Measurements from ENCODE around the gene LCN10.

The LCN10 gene

DNA sequence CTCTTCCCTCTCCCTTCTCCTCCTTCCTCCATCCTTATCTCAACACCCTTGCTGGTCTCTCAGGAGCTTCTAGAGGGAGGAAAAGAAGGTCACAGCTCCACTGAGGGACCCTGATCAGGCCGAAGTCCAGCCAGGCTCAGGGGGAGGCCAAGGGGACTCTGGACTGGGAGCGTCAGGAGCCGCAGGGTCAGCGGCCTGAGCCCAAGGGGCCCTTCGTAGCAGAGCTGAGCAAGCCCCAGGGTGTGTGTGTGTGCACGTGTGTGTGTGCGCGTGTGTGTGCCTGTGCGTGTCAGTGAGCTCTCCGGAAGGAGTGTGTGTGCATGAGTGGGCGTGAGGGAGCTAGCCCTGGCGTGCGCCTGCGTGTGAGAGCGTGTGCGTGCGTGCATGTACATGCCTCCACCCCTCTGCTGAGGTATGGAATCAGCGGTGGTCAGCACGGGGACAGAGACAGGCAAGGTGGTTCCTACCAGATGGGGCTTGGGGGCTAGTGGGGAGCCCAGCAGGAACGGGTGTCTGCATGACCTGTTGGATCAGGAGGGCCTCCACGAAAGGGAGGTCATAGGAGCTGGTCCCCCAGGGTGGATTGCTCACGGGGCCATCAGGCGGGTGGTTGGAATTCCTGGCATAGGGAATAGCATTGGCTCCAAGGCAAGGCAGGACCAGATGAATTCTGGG is 45.5 kb downstream of the LCN10 start:
- H2BK120ac ChIP-seq (ENCODE audit: low read depth, low read length): no peak overlapping the region
- no peak overlapping the region for H4K8ac ChIP-seq (ENCODE audit: low read length)
- no peak overlapping the region for H3K9ac ChIP-seq (ENCODE audit: low read length)
- no peak overlapping the region for H2AFZ ChIP-seq (ENCODE audit: low read depth, low read length)
- no peak overlapping the region for H2BK15ac ChIP-seq (ENCODE audit: low read depth, poor library complexity, severe bottlenecking)
- peak overlapping the region; percentile 9 for H4K91ac ChIP-seq (ENCODE audit: low read length)
- H3K23ac ChIP-seq (ENCODE audit: low read length in 2 of 2): no peak overlapping the region
- H2AK5ac ChIP-seq (ENCODE audit: low read length, severe bottlenecking): no peak overlapping the region
- H3K4me3 ChIP-seq (ENCODE audit: insufficient read depth in 1 of 2, low read depth in 1 of 2, low read length in 2 of 2): no peak overlapping the region
- no peak overlapping the region for H2BK12ac ChIP-seq (ENCODE audit: low read length in 2 of 2)
- DNase-seq: no peak
- peaks cover 16 to 72% of the 10 kb centered on the region in 2 experiments for H3K27me3 ChIP-seq (ENCODE audit: control insufficient read depth in 1 of 2, insufficient read depth in 1 of 2, low read length in 2 of 2)
- H3K79me1 ChIP-seq (replicated peaks; ENCODE audit: low read length, poor library complexity, severe bottlenecking): no peaks in the 10 kb centered on the region
- no peak overlapping the region for H2BK5ac ChIP-seq (ENCODE audit: low read depth, low read length, poor library complexity, severe bottlenecking)
- no peak overlapping the region for H3K4ac ChIP-seq (ENCODE audit: low read depth in 1 of 2, low read length in 2 of 2)
- WGBS: 84% methylated on average over 23 of the region's 23 CpGs
- H3K36me3 ChIP-seq (ENCODE audit: control insufficient read depth in 1 of 2, insufficient read depth in 2 of 2, low read depth in 1 of 2, low read length in 2 of 2): no peaks in the 10 kb centered on the region
- peak overlapping the region in 1 of 2 experiments; percentile 4 for H3K18ac ChIP-seq (ENCODE audit: low read depth in 1 of 2, low read length in 2 of 2)
- H3K4me2 ChIP-seq (ENCODE audit: low read length, poor library complexity, severe bottlenecking): no peak overlapping the region
- peaks cover 38% of the 10 kb centered on the region for H3K4me1 ChIP-seq (ENCODE audit: control insufficient read depth, insufficient read depth, low read depth, low read length)
- H3K9me3 ChIP-seq (ENCODE audit: control insufficient read depth, low read length): no peaks in the 10 kb centered on the region
- no peak overlapping the region for H3K27ac ChIP-seq (ENCODE audit: low read length, poor library complexity, severe bottlenecking)
- H3K14ac ChIP-seq (ENCODE audit: low read length in 2 of 2): no peak overlapping the region

DNA sequence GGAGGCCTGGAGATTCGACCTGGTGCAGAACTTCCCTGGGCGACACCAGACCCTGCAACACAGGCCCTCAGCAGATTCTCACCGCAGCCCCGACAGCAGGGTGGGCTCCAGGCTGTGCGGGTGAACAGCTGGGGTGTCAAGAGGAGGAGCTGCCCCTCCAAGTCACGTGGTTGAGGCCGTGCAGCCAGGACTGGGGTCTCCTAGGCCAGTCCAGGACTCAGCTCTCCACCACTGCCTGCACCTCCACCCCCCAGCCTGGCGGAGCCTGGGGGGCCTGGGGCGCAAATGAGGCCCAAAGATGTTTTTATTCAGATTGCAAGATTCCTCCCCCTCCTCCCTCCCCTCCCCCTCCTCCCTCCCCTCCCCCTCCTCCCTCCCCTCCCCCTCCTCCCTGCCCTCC is 46.2 kb downstream of the LCN10 start:
- H3K4me1 ChIP-seq (ENCODE audit: control insufficient read depth, insufficient read depth, low read depth, low read length): peaks cover 38% of the 10 kb centered on the region
- no peak overlapping the region for H2AFZ ChIP-seq (ENCODE audit: low read depth, low read length)
- no peak for DNase-seq
- H4K91ac ChIP-seq (ENCODE audit: low read length): no peak overlapping the region
- no peak overlapping the region for H3K9ac ChIP-seq (ENCODE audit: low read length)
- H2BK5ac ChIP-seq (ENCODE audit: low read depth, low read length, poor library complexity, severe bottlenecking): no peak overlapping the region
- WGBS: 87% methylated on average over 7 of the region's 9 CpGs
- no peak overlapping the region for H3K14ac ChIP-seq (ENCODE audit: low read length in 2 of 2)
- no peak overlapping the region for H3K18ac ChIP-seq (ENCODE audit: low read depth in 1 of 2, low read length in 2 of 2)
- no peak overlapping the region for H3K27ac ChIP-seq (ENCODE audit: low read length, poor library complexity, severe bottlenecking)
- no peak overlapping the region for H3K4ac ChIP-seq (ENCODE audit: low read depth in 1 of 2, low read length in 2 of 2)
- peaks cover 12 to 67% of the 10 kb centered on the region in 2 experiments for H3K27me3 ChIP-seq (ENCODE audit: control insufficient read depth in 1 of 2, insufficient read depth in 1 of 2, low read length in 2 of 2)
- no peaks in the 10 kb centered on the region for H3K9me3 ChIP-seq (ENCODE audit: control insufficient read depth, low read length)
- no peak overlapping the region for H2BK15ac ChIP-seq (ENCODE audit: low read depth, poor library complexity, severe bottlenecking)
- H4K8ac ChIP-seq (ENCODE audit: low read length): no peak overlapping the region
- H3K79me1 ChIP-seq (replicated peaks; ENCODE audit: low read length, poor library complexity, severe bottlenecking): no peaks in the 10 kb centered on the region
- H2BK12ac ChIP-seq (ENCODE audit: low read length in 2 of 2): no peak overlapping the region
- H3K36me3 ChIP-seq (ENCODE audit: control insufficient read depth in 1 of 2, insufficient read depth in 2 of 2, low read depth in 1 of 2, low read length in 2 of 2): no peaks in the 10 kb centered on the region
- no peak overlapping the region for H2AK5ac ChIP-seq (ENCODE audit: low read length, severe bottlenecking)
- H3K4me2 ChIP-seq (ENCODE audit: low read length, poor library complexity, severe bottlenecking): no peak overlapping the region
- no peak overlapping the region for H3K23ac ChIP-seq (ENCODE audit: low read length in 2 of 2)
- no peak overlapping the region for H3K4me3 ChIP-seq (ENCODE audit: insufficient read depth in 1 of 2, low read depth in 1 of 2, low read length in 2 of 2)
- no peak overlapping the region for H2BK120ac ChIP-seq (ENCODE audit: low read depth, low read length)

DNA sequence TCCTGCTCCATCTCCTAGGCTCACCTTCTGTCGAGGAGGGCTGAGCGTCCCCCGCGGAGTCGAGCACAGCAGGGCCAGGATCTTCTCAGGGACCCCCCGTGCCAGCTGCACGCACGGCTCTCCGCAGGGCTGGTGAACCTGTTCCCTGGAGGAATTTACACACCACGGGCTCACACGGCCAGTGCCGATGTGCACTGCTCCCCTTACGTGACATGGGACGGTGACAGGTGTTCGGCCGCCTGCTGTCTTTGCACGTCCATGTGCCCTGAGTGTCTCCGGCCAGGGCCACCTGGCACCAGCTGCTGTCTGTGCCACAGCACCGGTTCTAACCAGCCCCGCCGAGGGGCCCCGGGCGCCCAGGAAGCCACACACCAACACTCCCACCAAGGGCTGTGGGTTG is 46.8 kb downstream of the LCN10 start:
- Histone ChIP-seq H3K79me1 (replicated peaks; ENCODE audit: low read length, poor library complexity, severe bottlenecking) (no peaks in the 10 kb centered on the region), H3K18ac (ENCODE audit: low read depth in 1 of 2, low read length in 2 of 2) (no peak overlapping the region), H4K8ac (ENCODE audit: low read length) (no peak overlapping the region), H2BK12ac (ENCODE audit: low read length in 2 of 2) (no peak overlapping the region), H3K9ac (ENCODE audit: low read length) (no peak overlapping the region), H2BK120ac (ENCODE audit: low read depth, low read length) (no peak overlapping the region), H3K4me3 (ENCODE audit: insufficient read depth in 1 of 2, low read depth in 1 of 2, low read length in 2 of 2) (no peak overlapping the region), H3K23ac (ENCODE audit: low read length in 2 of 2) (no peak overlapping the region), H3K9me3 (ENCODE audit: control insufficient read depth, low read length) (no peaks in the 10 kb centered on the region), H3K4me2 (ENCODE audit: low read length, poor library complexity, severe bottlenecking) (no peak overlapping the region), H3K4ac (ENCODE audit: low read depth in 1 of 2, low read length in 2 of 2) (no peak overlapping the region), H2BK5ac (ENCODE audit: low read depth, low read length, poor library complexity, severe bottlenecking) (no peak overlapping the region), H3K14ac (ENCODE audit: low read length in 2 of 2) (no peak overlapping the region), H2AK5ac (ENCODE audit: low read length, severe bottlenecking) (no peak overlapping the region), H3K4me1 (ENCODE audit: control insufficient read depth, insufficient read depth, low read depth, low read length) (peaks cover 40% of the 10 kb centered on the region), H2BK15ac (ENCODE audit: low read depth, poor library complexity, severe bottlenecking) (peak overlapping the region; percentile 57), H4K91ac (ENCODE audit: low read length) (peak overlapping the region; percentile 12), H2AFZ (ENCODE audit: low read depth, low read length) (no peak overlapping the region), H3K36me3 (ENCODE audit: control insufficient read depth in 1 of 2, insufficient read depth in 2 of 2, low read depth in 1 of 2, low read length in 2 of 2) (no peaks in the 10 kb centered on the region), H3K27me3 (ENCODE audit: control insufficient read depth in 1 of 2, insufficient read depth in 1 of 2, low read length in 2 of 2) (peaks cover 7 to 64% of the 10 kb centered on the region in 2 experiments), H3K27ac (ENCODE audit: low read length, poor library complexity, severe bottlenecking) (no peak overlapping the region)
- 90% methylated on average over 18 of the region's 23 CpGs for WGBS
- DNase-seq: no peak

DNA sequence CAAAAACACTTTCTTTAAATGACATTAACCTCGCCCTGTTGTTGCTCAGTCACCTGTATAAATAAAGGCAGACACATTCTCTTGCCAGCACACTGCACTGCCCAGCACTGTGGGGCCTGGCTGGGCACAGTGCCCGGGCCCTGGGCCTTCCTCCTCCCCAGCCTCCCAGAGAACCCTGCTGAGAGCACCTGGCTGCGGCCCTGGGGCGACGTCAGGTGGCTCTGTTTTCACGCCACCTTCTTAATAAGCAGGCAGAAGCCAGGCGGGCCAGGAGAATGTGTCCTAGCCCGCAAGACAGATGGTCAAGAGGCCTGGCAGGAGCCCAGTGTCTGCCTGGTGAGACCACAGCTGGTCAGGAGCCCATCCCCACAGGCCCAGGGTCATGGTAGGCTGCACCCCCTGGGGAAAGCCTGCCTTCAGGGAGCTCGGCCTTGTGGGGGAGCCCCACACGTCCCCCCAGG is 47.3 kb downstream of the LCN10 start:
- Histone ChIP-seq H3K36me3 (ENCODE audit: control insufficient read depth in 1 of 2, insufficient read depth in 2 of 2, low read depth in 1 of 2, low read length in 2 of 2) (no peaks in the 10 kb centered on the region), H3K4me3 (ENCODE audit: insufficient read depth in 1 of 2, low read depth in 1 of 2, low read length in 2 of 2) (no peak overlapping the region), H4K91ac (ENCODE audit: low read length) (peak overlapping the region; percentile 12), H4K8ac (ENCODE audit: low read length) (peak overlapping the region; percentile 50), H3K4me2 (ENCODE audit: low read length, poor library complexity, severe bottlenecking) (no peak overlapping the region), H3K27me3 (ENCODE audit: control insufficient read depth in 1 of 2, insufficient read depth in 1 of 2, low read length in 2 of 2) (peaks cover 6 to 59% of the 10 kb centered on the region in 2 experiments), H2BK15ac (ENCODE audit: low read depth, poor library complexity, severe bottlenecking) (peak overlapping the region; percentile 57), H3K18ac (ENCODE audit: low read depth in 1 of 2, low read length in 2 of 2) (no peak overlapping the region), H3K9me3 (ENCODE audit: control insufficient read depth, low read length) (no peaks in the 10 kb centered on the region), H3K23ac (ENCODE audit: low read length in 2 of 2) (no peak overlapping the region), H2BK12ac (ENCODE audit: low read length in 2 of 2) (no peak overlapping the region), H3K14ac (ENCODE audit: low read length in 2 of 2) (no peak overlapping the region), H3K9ac (ENCODE audit: low read length) (no peak overlapping the region), H2AK5ac (ENCODE audit: low read length, severe bottlenecking) (no peak overlapping the region), H3K4me1 (ENCODE audit: control insufficient read depth, insufficient read depth, low read depth, low read length) (peaks cover 40% of the 10 kb centered on the region), H3K4ac (ENCODE audit: low read depth in 1 of 2, low read length in 2 of 2) (no peak overlapping the region), H2AFZ (ENCODE audit: low read depth, low read length) (no peak overlapping the region), H2BK5ac (ENCODE audit: low read depth, low read length, poor library complexity, severe bottlenecking) (no peak overlapping the region), H3K79me1 (replicated peaks; ENCODE audit: low read length, poor library complexity, severe bottlenecking) (no peaks in the 10 kb centered on the region), H2BK120ac (ENCODE audit: low read depth, low read length) (no peak overlapping the region), H3K27ac (ENCODE audit: low read length, poor library complexity, severe bottlenecking) (no peak overlapping the region)
- WGBS: 83% methylated on average over 10 of the region's 10 CpGs
- no peak for DNase-seq
